Measurements from ENCODE around the gene BCL7A.

DNA sequence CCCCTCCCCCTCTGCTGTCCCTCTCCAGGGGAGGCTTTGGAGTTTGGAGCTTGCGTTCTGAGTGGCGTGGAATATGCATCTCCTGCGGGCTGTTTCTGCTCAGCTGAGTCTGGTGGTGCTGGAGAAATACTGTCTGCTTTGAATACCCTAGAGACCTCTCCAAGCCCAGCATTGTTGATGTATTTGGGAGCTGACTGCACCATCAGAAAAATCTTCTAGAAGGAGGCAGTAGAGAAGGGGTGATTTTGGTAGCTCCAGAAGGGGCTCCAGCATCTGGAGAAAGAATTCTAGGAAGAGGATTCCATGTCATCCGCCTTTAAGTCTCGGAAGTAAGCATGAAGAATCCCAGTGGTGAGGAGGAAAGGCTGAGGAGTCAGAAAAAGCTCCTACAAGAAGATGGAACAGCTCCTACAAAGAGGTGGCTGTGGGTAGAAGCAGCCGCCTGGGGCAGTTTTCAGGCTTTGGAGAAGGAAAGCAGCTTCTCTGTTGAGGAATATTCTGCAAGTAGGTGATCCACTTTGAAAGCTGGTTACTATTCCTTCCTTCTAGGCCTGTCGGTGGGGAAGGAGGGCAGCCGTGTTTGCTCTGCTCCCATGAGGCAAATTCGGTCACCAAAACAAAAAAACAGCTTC, 66.6 kb downstream of the BCL7A start:
- no peak for TF ChIP-seq ZFP30 (CRISPR knock-in tag; IDR thresholded peaks at IDR 0.05)
- TF ChIP-seq ZFP3 (CRISPR knock-in tag; IDR thresholded peaks at IDR 0.05): no peak
- TF ChIP-seq CREB5 (CRISPR knock-in tag; IDR thresholded peaks at IDR 0.05; ENCODE audit: low read depth): no peak
- no peak for TF ChIP-seq ESRRG (CRISPR knock-in tag; IDR thresholded peaks at IDR 0.05)
- no peak for TF ChIP-seq PPARA (CRISPR knock-in tag; IDR thresholded peaks at IDR 0.05; ENCODE audit: borderline replicate concordance)
- TF ChIP-seq ZNF565 (CRISPR knock-in tag; conservative IDR thresholded peaks at IDR 0.05; ENCODE audit: low read depth): no peak
- no peak for TF ChIP-seq ZNF70 (CRISPR knock-in tag; IDR thresholded peaks at IDR 0.05)
- TF ChIP-seq TOX (CRISPR knock-in tag; IDR thresholded peaks at IDR 0.05; ENCODE audit: borderline replicate concordance): no peak
- TF ChIP-seq GLIS3 (CRISPR knock-in tag; IDR thresholded peaks at IDR 0.05): no peak
- TF ChIP-seq RARB (CRISPR knock-in tag; IDR thresholded peaks at IDR 0.05): no peak
- TF ChIP-seq TCF4 (CRISPR knock-in tag; IDR thresholded peaks at IDR 0.05; ENCODE audit: borderline replicate concordance): no peak
